ENCODE data around the gene CPNE7. TPM values are rescaled to one million over a fixed set of nuclear protein-coding genes. Genes with fewer than 3 reads are reported as not detected.

CPNE7 gene
- total and polyA plus RNA-seq, 9 of the 15 experiments (the other 6 are each of a cell fraction or from before 2014, with no cell fraction given), result 0.30 to 73.4 (median 32.7) TPM

GRCh38 chr16:89557690-89558490, 17.7 kb upstream of the CPNE7 start:
- Histone ChIP-seq H3K9ac (ENCODE audit: insufficient read depth in 1 of 2, low read depth in 2 of 2, low read length in 2 of 2) (peak overlapping the region in 1 of 2 experiments; percentile 56; a peak in 2 of 4 replicates), H3K27me3 (ENCODE audit: control insufficient read depth in 2 of 2, insufficient read depth in 2 of 2, low read length in 2 of 2) (no peaks in the 10 kb centered on the region), H3K79me2 (ENCODE audit: control insufficient read depth, insufficient read depth, low read length) (peaks cover 33% of the 10 kb centered on the region), H3K9me1 (ENCODE audit: control insufficient read depth, insufficient read depth, low read length) (no peaks in the 10 kb centered on the region), H4K20me1 (replicated peaks; ENCODE audit: control insufficient read depth, insufficient read depth, low read length) (peaks cover 19% of the 10 kb centered on the region), H3K4me1 (replicated peaks in 1 of 2; ENCODE audit: control insufficient read depth in 2 of 2, insufficient read depth in 2 of 2, low read length in 2 of 2) (peaks cover 13 to 36% of the 10 kb centered on the region in 2 experiments; a peak in 4 of 5 replicates), H3K9me3 (replicated peaks; ENCODE audit: control insufficient read depth, insufficient read depth, low read depth, low read length) (0 out of 2 replicates have a peak, but pooled peaks cover 2% of the 10 kb centered on the region), H3K36me3 (ENCODE audit: control insufficient read depth, insufficient read depth, low read length) (peaks cover 64% of the 10 kb centered on the region), H3K27ac (ENCODE audit: extremely low read depth, low read depth, low read length) (no peak overlapping the region), H2AFZ (ENCODE audit: low read depth, low read length) (no peak overlapping the region), H3K4me3 (no peak overlapping the region), H3K4me2 (ENCODE audit: insufficient read depth, low read length) (no peak overlapping the region)
- ChIA-PET POLR2A (interaction anchor here (0.8 to 1.2 kb wide), 4 partner anchors 17 to 175 kb away, joined by 3 to 4 read pairs (median 3); partner anchors contain the start of gene SPG7), CTCF (ENCODE audit: low intra/inter-chr PET ratio) (no interaction called here)
- TF ChIP-seq THAP7 (CRISPR knock-in tag; IDR thresholded peaks at IDR 0.05) (no peak), ATF7 (IDR thresholded peaks at IDR 0.05) (0 out of 2 replicates have a peak, but pooled peaks have one; percentile 6), CREM (IDR thresholded peaks at IDR 0.05; ENCODE audit: low read depth) (no peak), ZBTB33 (CRISPR knock-in tag; IDR thresholded peaks at IDR 0.05) (peak; percentile 56; the same call in 1 of the 2 replicates)
- no peak for DNase-seq (ENCODE audit: extremely low read depth in 1 of 4, low spot score in 3 of 4)
- FAIRE-seq, result no peak
- ATAC-seq, result no peak
- 88% methylated on average over 19 of the region's 19 CpGs for WGBS (ENCODE audit: insufficient coverage, low coverage, missing lambda C conversion rate)
- in situ Hi-C loops (cut with MboI), result no loop called here
- intact Hi-C loops (cut with micrococcal nuclease), result loop anchor here (2.0 kb wide), 1 partner anchor 225 kb away; no protein-coding TSS in a partner anchor
- BruUV-seq (replicated peaks), result no TSS peak

Data from K562 (cell line).